Activated CD8-positive, alpha-beta memory T cell treated with anti-CD3 and anti-CD28 coated beads for 24 hours (primary cell): Measurements from ENCODE around the gene SH3PXD2A.
A peak's percentile ranks its signal among the peaks of the same experiment; 100 is the strongest.

Experiments used
- DNase-seq: peaks from one replicate; pipeline ENCODE4 v3.0.0-alpha.2; 2020

The SH3PXD2A gene

DNA sequence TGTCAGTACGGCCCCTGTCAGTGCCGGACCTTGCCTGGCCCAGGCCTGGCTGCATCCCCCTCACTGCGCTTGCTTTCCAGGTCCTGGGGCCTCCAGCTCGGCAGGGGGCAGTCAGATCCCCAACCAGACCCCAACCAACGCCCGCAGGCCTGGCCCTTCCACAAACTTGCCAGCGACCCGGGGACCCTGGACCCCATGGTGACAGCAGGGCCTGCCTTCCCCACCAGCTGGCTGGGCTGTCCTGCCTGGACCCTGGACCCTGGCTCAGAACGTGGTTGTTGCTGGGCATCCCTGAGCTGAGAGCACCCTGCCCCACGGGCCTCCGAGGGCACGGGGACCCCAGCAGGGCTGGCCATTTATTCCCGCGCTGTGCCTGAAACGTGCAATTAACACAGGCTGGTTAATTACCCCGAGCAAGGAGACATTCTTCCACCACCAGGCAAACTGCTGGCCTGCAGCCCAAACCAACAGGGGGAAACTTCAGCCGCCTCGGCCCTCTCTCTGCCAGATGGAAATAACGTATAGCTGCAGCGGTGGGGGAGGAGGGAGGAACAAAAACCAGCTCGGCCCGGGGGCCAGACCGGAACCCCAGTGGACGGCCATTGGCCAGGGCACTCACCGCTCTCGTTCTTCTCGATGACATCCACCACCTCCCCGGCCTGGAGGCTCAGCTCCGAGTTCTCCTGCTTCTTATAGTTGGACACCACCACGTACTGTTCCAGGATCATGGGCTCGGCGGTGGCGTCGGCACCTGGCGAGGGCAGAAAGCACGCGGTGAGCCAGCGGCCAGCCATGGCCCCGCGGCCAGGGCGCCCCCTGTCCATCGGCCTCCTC lies 194.8 kb downstream of the SH3PXD2A start:
- DNase-seq = peak; percentile 80

DNA sequence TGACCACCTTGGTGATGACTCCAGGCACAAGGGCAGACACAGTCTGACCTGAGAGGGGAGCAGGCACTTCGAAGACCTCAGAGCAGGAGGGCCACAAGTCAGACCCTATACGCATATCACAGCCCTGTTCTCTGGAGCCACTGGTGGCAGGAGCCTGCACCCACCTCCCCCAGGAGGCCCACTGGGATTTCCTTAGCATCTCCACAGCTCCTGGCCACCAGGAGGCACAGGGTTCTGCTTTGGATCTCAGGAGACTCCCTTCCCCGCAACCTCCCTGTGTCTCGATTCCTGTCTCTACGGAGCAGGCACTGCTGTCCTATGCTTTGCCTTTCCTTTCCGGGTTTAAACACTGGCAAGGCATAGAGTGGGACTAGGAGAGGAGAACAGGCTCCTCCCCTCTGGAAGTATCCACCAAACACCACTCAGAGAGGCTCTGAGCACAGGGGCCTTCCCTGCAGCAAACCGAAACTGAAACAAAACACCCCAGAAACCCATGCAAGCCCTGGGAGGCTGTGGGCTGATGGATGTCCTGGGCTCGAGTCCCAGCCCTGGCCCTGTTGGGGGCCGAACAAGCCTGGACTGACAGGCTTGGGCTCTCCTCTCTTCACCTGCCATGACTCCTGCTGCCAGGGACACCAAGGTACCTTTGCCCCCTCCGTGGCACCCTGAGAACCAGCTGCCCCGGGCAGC lies 195.6 kb downstream of the SH3PXD2A start:
- no peak for DNase-seq

DNA sequence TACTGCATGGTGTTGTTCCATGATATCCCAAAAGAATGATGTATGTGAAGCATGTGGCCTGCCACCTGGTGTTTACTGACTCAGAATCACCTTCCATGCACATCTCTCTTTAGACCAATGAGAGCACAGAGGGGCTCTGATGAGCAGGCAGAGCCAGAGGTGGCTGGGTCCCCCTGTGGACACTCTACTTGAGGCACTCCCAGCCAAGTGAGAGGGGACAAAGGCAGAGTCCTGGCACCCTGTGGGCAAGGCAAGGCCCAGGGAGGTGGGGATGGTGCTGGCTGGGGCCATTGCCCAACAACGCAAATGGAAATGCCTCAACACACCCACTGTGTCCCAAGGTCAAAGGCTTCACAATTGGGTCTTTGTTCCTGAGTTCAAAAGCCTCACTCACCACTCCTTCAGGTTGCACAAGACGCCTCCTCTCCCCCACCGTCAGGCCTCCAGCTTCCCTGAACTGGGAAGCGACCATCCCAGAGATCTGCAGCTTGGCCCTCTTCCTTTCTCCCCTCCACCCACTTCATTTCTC lies 197.3 kb downstream of the SH3PXD2A start:
- no peak for DNase-seq

GRCh38 chr10:103657061-103657591 lies 198.2 kb downstream of the SH3PXD2A start:
- no peak for DNase-seq

GRCh38 chr10:103654925-103655324 lies 200.5 kb downstream of the SH3PXD2A start:
- no peak for DNase-seq

GRCh38 chr10:103653581-103654037 lies 201.8 kb downstream of the SH3PXD2A start:
- DNase-seq = no peak

DNA sequence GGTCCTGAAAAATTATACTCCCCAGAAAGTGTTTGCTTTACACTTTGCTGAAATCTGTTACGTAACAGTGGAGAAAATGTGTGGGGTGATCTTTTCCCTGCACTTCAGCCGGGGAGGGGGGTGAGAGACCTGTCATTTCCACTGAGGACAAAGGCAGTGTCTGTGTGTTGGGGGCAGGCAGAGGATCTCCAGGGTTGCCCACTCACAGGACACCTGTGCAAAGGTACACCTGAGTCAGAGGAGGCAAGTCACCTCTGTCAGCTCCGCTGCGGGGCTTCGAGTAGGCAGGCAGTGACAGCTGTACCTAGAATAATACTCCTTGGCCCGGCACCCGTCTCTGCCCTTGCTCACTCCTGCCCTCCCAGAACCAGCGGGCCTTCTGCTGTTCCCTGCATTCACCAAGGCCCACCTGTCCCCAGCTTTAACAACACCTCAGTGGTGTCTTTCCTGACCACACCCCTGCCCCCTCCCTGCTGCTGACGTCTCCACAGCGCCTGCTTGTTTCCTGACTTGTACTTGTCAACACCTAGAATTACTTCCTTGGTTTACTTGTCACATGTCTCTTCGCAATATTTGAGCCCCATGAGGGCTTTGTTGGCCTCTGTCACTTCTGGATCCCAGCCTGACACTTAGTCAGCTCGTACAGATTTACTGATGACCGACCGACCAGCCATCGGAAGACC lies 202.6 kb downstream of the SH3PXD2A start:
- DNase-seq = no peak

DNA sequence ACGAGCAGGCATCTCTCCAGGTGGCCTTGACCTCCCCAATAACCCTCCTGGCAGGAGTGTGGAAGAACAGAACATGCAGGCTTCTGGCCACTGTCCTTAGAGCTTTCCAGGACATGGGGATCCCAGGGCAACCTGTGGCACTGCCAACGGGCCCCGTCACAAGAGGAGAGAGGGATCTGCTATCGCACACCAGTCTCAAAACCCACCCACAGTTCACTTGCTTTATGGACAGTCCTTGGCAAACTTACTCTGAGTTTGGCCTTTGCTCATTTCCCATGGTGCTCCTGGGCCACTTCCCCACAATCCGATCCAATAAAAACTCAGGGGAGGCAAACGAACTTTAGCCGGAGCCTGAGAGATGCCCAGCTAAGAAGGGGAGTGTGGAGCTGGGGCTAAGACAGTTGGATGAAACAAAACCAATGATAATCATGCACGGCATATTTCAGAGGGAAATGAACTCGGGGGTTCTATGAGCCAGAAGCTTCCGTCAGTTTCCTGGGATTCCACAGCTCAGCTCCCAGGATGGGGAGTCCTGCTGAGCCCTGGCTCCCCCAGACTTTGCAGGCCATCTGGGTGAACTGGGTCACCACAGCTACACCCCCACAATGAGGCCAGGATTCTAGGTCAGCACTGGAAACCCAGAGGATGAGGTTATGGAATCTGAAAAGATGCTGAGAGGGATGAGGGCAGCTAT lies 203.4 kb downstream of the SH3PXD2A start:
- no peak for DNase-seq

GRCh38 chr10:103651333-103651732 lies 204.0 kb downstream of the SH3PXD2A start:
- DNase-seq = no peak

DNA sequence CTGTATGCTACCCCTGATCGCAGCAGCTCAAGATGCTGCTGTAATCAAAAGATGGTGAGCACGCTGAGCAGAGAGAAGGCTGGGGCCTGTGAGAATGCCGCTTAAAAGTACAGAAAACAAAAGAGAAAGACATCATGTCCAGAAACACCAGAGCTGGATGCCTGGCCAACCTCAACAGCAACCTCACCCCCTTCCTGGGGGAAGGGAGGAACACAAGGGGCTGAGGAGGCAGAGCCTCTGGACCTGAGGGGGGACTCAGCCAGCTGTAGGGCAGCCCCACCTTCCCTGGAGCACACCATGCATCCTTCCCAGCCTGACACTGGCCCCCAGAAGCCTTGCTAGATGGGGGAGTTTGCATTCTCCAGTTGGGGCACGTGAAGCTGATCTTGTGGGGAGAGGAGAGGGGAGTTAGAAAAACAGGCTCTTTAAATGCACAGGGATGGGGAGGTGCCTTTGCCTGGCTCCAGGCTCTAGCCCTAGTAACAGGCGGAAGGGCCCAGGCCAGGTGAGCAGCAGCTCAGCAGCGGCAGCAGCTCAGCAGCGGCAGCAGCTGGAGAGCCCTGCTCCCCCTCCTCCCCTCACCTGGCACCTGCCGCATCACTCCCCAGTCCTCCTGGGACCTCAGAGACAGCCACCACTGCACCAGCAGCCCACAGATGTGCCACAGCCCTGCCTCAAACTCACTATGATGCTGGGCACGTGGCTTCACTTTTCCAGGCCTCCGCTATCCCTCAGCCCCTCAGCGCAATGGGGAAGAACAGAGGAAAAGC lies 205.5 kb downstream of the SH3PXD2A start:
- DNase-seq = no peak

DNA sequence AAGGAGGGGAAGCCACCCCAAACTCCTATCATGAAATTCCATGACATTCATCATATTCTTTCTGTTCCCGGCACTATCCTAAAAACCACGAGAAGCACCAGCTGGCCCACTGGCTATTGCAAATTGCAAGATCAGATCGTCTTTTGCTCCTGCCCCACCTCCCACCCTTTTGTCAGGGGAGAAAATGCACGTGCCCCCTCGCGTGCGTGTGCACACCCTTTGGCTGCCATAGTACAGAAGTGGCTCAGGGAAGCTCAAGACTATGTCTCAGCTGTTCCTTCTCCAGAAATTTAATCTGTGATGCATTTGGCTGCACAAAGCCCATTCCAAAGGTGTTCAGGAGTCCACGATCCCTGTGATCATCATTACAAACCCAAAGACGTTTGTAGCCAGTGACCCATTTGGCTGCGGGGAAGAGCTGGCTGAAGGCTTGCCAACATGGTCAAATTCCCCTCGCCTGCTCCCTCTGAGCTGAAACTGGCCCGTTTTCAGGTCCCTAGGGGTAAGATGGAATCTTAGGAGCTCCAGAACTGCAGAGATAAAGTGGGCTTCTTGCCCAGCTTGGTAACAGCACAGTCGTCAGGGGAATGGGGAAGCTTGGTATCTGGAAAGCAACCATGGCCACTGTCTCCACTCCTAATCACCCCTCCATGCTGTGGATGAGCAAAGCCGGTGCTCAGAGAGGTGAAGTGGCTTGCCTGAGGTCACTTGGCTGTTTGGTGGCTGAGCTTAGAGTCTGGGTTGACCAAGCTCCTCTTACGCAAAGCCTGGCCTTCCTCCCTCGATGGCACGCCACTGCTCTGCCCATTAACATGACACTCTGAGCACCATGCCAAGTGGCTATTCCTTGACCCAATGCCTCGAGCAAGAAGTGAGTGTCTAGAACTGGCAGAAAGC lies 206.5 kb downstream of the SH3PXD2A start:
- DNase-seq = no peak

- DNase-seq = no peak
Measured at GRCh38 chr10:103648251-103648635, 207.1 kb downstream of the SH3PXD2A start.

DNA sequence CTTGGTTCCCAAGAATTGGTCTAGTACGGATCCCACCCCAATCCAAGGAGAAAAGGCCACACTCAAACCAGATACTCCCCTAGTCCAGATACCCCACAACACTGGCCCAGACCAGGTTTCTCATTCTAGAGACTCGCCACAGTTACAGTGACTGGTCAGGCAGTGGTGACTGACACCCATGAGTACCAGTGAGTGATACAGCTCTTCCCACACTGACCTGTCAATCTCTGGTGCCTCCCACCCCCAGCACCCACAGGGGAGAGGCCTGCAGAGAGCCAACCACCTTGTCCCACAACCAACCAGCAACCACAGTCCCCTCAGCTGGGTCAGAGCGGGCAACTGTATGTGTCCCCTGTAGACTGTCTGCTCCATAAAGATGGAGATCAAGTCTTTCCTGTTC lies 209.1 kb downstream of the SH3PXD2A start:
- no peak for DNase-seq

DNA sequence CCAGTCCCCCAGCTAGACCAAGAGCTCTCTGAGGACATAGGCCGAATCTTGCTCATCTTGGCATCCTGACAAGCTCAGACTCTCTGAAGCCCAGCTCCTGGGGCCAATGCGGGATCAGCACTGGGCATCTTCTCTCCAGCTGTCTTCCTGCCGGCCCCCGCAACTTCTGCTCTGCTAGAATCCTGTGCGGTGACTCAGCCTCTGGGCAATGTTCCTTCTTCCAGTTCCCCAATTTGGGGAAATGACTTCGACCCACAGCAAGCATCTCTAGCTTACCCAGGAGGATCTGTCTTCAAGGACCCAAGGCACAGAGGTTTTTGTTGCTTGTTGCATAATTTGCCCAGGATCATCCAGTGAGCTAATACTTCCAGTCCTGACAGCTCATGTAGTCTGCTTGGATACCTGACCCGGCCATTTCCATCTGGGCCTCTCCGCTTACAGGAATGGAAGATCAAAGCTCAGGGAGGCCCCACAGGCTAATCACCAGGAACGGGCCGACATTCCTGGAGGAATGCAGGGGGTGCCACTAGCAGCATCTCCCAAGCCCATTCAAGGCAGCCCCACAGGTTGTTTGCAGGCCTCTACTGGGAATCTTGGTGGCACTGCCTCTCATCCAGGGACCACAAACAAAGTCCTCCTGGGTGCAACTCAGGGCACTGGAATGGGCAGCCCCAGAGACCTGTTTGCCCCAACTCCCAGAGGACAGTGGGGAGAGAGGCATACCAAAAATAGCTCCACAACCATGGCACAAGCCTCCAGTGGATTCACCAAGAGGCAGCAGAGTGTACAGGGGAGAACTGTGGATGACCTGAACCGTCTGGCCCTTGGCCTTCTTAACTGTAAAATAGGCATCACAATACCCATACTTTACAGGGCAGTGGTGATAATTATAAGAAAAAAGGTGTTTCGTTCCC lies 210.0 kb downstream of the SH3PXD2A start:
- DNase-seq = no peak

GRCh38 chr10:103643381-103643780 lies 212.0 kb downstream of the SH3PXD2A start:
- DNase-seq = no peak

DNA sequence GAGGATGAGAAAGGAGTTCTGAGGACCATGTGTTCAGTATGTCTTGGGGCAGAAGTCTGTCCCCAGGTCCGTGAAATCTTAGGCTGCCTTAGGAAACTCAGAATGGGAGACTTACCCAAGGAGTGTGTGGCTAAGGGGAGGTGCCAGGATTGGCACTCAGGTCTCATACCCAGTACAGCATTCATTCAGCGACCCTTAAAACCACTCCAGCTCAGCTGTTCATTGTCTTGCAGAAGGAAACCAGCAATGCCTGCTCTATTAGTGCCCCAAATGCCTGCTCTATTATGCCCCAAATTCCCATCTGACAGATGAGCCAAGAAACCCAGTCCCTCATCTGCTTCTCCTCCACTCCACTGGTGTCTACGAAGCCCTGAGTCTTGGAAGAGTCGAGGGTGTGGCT lies 214.1 kb downstream of the SH3PXD2A start:
- DNase-seq = no peak

GRCh38 chr10:103640436-103641181 lies 214.8 kb downstream of the SH3PXD2A start:
- DNase-seq = no peak

GRCh38 chr10:103638948-103639347 lies 216.4 kb downstream of the SH3PXD2A start:
- no peak for DNase-seq
